ENCODE results near the gene LSP1.

Gene LSP1

DNA sequence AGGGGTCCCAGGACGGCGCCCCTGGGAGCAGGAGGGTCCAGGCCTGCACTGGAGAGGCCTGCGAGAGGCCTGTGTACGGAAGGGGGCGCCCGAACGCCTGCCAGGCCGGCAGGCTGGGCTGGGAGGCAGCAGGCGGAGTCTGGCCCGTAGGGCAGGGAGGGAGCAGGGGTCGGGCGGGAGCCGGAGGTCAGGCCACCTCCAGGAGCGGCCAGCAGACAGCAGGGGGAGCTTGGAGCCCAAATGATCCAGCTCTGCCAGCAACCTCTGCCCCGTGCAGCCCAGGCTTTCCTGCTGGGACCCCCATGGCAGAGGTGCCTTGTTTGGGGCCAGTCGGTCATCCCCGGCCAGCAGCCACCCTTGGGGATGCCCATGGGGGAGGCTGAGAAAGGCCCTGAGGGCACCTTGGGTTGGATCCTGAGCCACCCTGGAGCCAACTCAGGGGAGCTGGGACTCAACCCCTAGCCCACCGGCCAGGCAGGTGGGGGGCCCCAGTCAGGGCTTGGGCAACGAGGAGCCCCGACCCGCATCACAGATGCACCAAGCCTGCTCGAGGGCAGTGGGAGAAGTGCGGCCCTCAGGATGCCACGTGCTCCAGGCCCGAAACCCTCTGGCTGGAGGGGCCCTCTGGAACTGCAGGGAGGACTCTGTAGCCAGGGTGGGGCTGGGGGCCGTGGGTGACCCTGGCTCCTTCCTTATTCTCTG lies 27.7 kb upstream of the LSP1 start:
- DNase-seq (ENCODE audit: low spot score), result peak; percentile 99

DNA sequence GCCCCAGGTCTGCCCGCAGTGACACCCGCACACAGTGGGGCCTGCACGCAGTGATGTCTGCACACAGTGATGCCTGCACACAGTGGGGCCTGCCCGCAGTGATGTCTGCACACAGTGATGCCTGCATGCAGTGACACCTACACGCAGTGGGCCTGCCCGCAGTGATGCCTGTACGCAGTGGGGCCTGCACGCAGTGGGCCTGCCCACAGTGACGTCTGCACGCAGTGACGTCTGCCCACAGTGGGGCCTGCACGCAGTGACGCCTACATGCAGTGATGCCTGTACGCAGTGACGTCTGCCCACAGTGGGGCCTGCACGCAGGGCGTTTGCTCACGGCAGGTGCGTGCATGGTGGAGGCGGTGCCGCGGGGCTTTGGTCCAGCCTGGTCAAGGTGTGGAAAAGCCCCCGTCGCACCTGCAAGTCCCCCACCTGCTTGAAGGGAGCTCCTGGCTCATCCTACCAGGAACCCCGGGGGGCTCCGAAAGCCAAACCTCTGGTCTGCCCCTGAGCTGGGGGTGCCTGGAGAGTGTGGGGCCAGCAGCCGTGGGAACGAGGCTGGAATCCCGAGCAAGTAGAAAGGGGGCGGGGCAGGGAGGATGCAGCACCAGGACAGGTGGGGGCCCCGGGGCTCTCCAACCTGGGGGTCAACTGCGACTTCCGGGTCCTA lies 27.0 kb upstream of the LSP1 start:
- no peak for DNase-seq (ENCODE audit: low spot score)

DNA sequence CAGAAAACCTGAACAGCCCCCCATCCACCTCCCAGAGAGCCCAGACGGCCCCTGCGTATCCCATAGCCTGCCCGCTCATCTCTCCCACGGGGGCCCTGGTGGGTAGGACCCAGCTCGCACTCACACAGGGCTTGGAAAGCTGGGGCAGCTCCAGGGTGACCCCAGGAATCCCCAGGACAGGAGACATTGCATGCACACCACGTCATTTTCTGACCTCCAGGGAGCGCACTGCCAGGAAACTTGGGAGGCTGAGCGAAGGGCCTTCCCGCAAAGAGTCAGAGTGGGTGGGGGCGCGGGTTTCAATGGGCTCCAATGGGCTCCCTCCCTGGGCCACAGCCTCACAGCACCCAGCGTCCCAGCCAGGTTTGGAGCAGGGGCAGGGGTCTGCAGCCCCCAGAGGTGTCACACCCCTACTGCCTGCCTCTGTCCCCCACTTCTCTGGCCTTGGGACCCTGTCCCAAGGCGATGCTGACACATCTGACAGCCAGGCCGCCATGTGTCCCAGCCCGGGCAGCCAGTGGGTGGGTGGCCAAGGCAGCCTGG lies 26.3 kb upstream of the LSP1 start:
- DNase-seq (ENCODE audit: low spot score), result no peak

DNA sequence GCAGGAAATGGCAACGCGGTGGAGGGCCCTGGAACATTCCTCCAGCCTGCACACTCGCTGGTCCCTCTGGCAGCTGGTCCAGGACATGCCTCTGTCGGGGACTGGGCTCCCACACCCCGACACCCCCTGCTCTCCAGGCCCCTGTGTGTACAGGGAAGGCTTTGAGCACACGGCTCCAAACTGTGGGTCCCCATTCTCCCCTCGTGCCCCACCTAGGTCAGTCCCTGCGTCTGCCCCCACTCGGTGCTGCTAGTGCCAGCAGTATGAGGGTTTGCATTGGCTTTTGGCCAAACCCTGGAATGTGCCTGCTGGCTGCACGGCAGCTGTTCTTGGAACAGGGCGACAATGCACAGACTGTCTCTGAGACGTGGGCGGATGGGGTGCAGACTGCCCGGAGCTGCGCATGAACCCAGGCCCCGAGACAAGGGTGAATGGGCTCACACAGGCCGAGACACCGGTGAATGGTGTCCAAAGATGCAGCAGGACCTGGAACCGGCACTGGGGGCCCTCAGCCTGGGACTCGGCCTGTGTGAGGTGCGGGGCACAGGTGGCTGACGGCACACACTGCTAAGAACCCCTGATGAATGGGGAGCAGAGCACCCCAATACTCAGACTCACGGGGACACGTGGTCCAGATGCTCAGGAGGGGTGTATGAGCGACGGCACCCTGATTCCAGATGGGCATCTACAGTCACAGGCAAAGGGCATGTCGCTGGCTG lies 25.6 kb upstream of the LSP1 start:
- DNase-seq (ENCODE audit: low spot score), result no peak

DNA sequence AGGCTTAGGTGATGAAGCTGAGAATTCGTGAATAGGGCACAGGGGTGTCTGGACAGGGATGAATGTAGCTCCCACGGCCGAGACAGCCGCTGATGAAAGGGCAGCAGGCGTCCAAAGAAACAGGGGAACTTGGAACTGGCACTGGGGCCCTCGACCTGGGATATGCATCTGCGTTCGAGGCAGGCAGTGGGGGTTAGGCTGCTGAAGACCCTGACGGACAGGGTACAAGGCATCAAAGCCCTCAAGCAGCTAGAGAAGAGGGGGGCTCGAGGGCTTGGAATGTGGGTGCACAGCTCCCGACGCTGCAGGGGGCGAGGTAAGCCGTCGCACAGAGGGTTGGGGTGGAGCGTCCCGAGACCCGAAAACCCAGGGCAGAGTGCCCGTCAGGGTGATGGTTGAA lies 25.0 kb upstream of the LSP1 start:
- DNase-seq (ENCODE audit: low spot score), result no peak

DNA sequence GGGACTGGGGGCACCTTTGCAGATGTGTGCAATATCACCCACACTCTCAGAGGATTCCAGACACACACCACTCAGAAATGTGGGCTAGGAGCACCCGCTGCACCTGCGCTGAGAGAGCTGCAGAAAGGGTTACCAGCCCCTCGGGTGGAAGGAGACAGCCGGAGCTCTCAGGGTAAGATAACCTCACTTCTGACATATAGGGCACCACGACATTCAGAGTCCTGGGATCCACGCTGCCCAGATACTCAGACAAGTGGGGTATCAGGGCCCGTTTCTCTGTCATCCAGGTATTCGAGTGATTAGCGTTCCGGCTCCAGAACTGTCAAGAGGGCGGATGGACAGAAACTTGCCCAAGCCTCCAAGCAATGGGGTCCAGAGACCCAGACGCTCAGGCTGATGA lies 24.3 kb upstream of the LSP1 start:
- no peak for DNase-seq (ENCODE audit: low spot score)

DNA sequence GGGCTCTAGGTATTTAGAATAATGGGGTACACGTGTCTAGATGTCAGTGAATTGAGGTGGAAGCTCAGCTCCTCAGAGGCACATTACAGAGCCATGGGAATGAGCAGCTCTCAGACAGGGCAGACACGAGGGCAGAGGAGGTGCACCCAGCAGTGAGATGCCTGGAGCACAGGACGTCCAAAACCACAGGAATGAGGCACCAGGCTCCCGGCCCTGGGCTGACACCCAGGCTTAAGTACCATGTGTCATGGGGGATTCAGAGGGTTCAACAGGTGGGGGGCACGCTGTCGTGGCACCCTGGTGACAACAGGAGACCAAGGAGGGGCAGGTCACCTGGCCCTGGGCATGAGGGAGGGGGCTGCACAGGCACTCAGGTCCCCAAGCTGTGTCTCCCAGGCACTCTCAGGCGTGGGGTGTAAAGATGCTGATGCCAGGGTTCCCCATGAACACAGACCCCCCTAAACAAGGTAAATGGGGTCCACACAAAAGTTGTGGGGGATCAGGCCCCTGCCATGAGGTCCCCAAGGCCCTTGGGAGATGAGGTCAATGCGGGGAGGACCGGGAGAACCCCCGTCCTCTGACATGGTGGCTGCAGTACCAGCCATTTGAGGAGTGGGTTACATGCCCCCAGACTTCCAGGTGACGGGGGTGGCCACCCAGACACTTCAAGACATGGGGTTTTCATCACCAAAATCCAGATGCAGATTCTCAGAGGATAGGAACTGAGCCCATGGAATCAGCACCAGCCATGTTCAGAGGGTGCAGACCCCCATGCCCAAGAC lies 23.7 kb upstream of the LSP1 start:
- no peak for DNase-seq (ENCODE audit: low spot score)

DNA sequence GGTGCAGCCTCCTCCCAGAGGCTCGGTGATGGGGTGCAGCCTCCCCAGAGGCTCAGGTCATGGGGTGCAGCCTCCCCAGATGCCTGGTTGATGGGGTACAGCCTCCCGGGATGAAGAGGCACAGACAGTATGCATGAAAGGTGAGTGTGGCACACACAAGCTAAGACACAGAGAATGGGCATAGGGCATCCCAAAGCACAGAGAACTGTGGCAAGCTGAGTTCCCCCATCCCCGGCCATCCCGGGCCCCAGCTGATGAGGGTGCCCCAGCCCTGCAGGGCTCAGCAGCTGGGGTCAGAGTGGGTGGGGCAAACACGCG lies 22.9 kb upstream of the LSP1 start:
- no peak for DNase-seq (ENCODE audit: low spot score)

DNA sequence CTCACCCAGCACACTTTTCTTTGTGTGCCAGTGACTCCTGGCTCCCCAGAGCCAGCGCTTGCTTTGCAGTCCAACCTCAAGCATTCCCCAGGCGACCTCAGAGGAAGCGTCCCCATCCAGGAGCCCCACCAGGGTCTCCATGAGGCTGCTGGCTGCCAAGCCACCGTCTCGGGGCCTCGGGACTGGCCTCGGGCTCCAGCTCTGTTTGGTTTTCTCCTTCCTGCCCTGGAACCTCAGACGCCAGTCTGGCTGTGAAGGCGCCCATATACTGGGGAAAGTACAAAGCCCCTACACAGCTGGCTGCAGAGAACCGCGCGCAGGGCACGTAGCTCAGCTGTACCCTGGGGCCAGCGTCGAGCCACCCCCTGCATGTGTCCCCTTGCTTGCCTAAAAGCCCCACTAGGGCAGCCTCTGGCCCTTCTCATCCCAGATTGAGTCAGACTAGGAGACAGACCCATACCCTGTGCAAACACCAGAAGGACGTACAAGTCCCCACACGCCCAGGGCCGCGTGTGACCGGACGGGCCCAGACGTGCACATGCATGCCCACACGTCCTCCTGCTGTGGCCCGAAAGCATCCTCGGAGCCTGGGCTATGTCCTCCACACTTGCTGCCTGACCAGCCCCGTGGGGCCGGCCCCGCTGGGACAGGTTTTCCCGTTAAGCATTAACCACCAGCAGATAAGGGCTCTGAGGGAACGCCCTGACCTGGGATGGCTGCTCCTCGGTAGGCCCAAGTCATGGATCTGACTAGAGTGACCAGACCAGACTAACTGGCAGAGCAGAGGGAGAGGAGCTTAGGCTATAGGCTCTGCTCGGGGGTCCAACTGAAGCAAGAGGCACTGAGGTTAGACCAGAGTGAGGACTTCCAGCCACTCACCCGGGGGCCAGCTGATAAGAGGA lies 22.3 kb upstream of the LSP1 start:
- peak; percentile 98 for DNase-seq (ENCODE audit: low spot score)

DNA sequence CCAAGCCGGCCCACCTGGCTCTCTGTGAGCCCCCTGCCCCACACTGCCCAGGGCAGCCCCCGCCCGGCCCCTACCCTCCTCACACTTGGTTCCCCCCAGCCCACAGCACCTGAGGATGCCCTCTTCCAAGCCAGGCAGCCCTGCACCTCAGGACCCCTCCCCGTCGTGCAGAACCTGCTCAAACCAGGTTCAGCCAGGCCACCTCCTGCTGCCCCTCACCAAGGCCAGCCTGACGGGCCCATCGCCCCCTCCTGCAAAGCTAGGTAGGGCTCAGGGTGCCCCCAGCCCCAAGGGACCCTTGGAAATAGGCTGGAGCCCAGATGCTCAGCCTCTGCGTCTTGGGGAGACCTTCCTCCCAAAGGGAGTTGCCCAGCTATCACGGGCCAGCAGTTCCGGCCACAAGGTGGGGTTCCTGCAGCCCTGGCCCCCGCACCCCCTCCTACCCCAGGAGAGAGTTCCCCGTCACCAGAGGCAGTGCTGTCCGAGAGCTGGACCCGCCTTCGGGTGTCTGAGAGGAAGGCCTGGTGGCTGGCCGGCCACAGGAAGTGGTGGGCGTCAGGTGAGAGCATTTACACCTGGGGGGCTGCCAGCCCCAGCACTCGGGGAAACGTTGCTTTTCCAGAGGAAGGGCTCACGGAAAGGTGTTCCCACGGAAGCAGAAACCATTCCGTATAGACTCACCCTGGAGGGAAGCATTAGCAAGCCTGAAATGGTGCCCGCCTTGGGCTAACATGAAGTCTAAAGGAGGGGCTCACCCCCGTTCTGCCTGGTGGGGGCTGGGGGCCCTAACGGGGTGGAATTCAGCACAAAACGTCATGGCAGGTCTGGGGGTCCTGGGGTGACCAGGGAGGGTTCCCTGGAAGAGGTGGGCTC lies 21.3 kb upstream of the LSP1 start:
- DNase-seq (ENCODE audit: low spot score), result no peak

DNA sequence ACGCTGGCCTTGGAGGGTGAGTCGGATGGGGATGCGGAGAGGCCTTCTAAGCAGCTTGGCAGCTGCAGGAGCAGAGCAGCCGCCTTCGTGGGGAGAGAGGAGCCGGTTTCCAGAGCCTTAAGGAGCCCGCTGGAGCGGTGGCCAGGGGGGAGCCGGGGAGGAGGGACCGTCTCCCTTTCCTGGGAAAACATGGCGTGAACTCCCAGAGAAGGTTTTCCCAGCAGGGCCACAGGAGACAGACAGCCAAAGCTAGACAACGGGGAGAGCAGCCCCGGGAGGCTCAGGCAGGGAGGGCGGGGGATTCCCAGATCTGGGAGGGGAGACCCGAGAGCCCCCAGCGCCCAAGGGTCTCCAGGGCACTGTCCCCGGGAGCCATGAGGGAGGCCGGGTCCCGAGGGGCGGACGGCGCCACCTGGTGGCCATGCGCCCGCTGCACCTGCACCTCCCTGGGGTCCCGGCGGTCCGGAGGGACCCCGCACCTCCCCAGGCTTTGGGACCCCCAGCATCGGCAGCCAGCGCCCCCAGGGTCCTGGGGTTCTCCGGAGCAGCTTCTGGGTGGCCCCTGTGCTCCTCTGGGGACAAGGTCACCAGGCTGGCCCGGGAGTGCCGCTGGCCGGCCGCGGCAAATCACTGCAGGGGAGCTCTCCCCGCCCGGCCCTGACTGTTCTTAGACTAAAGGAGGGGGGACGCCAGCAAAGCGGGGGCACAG lies 20.5 kb upstream of the LSP1 start:
- DNase-seq (ENCODE audit: low spot score), result peak; percentile 95

DNA sequence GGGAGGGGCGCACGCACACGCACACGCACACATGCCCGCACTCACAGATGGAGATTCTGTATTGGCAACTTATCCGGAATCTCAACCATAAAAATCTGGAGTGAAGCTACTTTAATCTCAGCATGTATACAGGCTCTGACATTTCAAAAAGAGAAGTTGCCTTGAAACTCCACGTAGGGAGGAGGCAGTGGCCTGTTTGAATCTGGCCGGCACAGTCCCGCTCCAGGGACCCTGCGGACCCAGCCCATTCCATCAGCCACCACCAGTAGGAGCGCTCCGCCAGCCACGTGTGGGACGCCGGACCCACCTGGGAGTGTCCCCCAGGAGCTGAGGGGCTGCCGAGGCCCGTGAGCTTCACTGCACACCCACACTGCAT lies 20.0 kb upstream of the LSP1 start:
- no peak for DNase-seq (ENCODE audit: low spot score)

DNA sequence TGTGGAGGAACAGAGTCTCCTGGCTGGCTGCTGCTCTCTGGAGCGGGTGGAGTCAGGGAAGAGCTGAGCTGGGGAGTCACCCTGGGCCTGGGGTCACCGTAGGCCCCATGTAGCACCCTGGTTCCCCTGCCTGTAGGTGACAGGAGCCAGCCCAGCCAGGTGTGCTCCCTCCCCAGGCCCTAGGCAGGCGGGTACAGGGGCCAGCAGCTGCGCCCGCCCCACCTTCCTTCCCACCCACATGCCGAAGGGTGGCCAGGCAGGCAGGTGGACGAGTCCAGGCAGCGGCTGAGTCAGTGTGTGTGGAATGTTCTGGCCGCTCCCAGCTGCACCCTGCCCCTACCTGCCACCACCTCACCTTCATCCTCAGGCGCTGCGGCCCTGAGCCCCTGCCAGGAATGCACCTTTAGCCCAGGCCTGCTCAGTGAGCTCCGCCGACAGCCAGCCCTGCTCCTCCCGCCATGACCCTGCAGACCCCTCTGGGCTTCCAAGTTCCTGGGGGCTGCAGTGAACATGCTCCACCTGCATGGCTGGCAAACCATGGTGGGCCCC lies 18.7 kb upstream of the LSP1 start:
- DNase-seq (ENCODE audit: low spot score), result no peak

DNA sequence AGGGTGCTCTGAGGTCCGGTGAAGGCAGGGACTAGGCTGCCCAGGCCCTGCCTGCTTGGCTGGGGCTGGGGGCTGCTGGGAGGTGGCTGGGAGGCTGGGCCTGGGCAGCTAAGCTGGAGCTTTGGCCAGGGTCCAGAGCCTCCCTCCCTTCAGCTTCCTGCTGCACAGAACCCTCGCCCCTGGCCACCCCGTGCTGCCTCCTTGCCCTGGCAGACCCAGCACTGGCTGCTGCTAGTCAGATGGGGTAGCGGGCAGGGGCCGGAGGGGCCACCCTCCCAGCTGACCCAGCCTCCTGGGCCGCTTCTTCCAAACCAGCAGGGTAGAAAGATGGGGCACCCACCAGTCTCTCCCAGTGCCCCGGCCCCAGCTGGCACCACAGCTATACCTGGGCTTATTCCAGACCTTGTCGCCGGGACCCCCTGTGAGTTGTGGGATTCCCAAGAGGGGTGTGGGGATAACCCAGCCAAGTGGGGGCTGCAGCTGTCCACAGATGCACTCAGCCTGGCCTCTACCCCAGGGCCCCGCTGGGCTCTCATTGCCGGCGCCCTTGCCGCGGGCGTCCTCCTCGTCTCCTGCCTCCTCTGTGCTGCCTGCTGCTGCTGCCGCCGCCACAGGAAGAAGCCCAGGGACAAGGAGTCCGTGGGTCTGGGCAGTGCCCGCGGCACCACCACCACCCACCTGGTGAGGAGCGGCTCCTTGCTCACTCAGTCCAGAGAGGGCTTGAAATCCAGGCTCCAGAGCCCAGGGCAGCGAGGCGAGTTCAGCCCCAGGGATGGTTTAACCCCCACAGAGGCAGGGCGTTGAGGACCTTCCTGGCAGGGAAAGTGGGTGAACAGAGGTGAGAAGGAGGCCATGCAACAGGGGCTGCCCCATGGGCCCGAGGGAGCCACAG lies 17.9 kb upstream of the LSP1 start, which contains the start of gene SYT8:
TSS of gene SYT8 (plus strand) at position 212 of the 892 bp plus-strand sequence. CDS start at position 328, 116 bp downstream.
- no peak for DNase-seq (ENCODE audit: low spot score)

DNA sequence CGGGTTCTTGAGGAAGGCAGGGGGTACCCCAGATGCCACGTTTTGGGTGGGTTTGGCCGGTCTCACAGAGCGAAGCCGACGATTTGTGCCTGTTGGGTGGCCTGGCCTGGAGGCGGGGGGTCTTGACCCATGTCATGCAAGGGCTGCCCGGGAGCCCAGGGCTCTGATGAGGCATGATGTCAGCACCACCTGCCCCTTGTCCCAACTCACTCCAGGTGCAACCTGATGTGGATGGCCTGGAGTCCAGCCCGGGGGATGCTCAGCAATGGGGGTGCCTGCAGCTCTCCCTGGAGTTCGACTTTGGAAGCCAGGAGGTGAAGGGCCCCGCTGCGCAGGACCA lies 17.2 kb upstream of the LSP1 start:
- DNase-seq (ENCODE audit: low spot score), result no peak

DNA sequence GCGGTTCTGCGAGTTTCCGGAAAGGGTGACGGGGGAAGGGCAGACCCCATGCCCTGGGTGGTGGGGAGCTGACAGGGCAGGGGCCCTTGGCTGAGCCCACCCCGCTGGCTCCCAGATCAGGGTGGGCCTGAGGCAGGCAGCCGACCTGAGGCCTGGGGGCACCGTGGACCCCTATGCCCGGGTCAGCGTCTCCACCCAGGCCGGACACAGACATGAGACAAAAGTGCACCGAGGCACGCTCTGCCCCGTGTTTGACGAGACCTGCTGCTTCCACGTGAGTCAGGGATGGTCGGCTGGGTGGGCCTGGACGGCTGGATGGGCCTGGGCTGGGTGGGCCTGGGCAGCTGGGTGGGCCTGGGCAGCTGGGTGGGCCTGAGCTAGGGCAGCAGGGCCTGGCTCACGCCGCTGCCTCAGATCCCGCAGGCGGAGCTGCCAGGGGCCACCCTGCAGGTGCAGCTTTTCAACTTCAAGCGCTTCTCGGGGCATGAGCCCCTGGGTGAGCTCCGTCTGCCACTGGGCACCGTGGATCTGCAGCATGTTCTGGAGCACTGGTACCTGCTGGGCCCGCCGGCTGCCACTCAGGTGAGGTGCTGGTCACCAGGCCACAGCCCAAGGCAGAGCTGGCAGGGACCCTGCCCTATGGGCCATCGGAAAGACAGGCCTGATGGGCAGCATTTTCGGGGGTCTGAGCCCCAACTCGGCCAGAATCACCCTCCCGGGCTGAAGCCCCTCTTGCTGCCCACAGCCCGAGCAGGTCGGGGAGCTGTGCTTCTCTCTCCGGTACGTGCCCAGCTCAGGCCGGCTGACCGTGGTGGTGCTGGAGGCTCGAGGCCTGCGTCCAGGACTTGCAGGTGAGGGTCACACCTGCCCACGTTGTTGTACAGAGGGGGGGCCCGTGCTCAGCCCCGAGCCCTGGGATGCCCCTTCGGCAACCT lies 16.6 kb upstream of the LSP1 start:
- no peak for DNase-seq (ENCODE audit: low spot score)
